Glomerular visceral epithelial cell (primary cell): ENCODE measurements around the gene ANKRD40CL.
"Not testable (repeated sequence)": the region's sequence is repeated elsewhere in the genome, so short reads cannot be mapped to it uniquely, and the experiment has no call there.

Experiments
- DNase-seq: peaks from one replicate; pipeline ENCODE4 v3.0.0-alpha.2; 2016; ENCODE audit errors: extremely low spot score

ANKRD40CL gene

GRCh38 chr17:50762177-50762576, 5.1 kb downstream of the ANKRD40CL start:
- DNase-seq = no peak

- no peak for DNase-seq
Observed at GRCh38 chr17:50758989-50759544, 8.3 kb downstream of the ANKRD40CL start.

GRCh38 chr17:50758524-50758923, 8.8 kb downstream of the ANKRD40CL start:
- no peak for DNase-seq

GRCh38 chr17:50754521-50754920, 12.8 kb downstream of the ANKRD40CL start:
- no peak for DNase-seq

- no peak for DNase-seq
Observed at GRCh38 chr17:50749245-50749644, 18.1 kb downstream of the ANKRD40CL start.

- DNase-seq = no peak
Observed at GRCh38 chr17:50745631-50746030, 21.7 kb downstream of the ANKRD40CL start.

- no peak for DNase-seq
Observed at GRCh38 chr17:50739098-50739497, 28.2 kb downstream of the ANKRD40CL start.

GRCh38 chr17:50737118-50737698, 30.1 kb downstream of the ANKRD40CL start:
- no peak for DNase-seq

- no peak for DNase-seq
Observed at GRCh38 chr17:50735287-50735686, 32.0 kb downstream of the ANKRD40CL start.

- DNase-seq = no peak
Observed at GRCh38 chr17:50731575-50732460, 35.5 kb downstream of the ANKRD40CL start.

GRCh38 chr17:50728881-50729765, 38.2 kb downstream of the ANKRD40CL start:
- no peak for DNase-seq

GRCh38 chr17:50728112-50728429, 39.2 kb downstream of the ANKRD40CL start:
- DNase-seq = no peak

- no peak for DNase-seq
Observed at GRCh38 chr17:50725769-50726655, 41.3 kb downstream of the ANKRD40CL start.

- DNase-seq = not testable (repeated sequence)
Observed at GRCh38 chr17:50724622-50725021, 42.7 kb downstream of the ANKRD40CL start.

GRCh38 chr17:50722746-50723145, 44.6 kb downstream of the ANKRD40CL start:
- DNase-seq = no peak

- DNase-seq = no peak
Observed at GRCh38 chr17:50721194-50722010, 45.9 kb downstream of the ANKRD40CL start.

- DNase-seq = no peak
Observed at GRCh38 chr17:50719924-50720794, 47.2 kb downstream of the ANKRD40CL start.

- peak; percentile 94 for DNase-seq
Observed at GRCh38 chr17:50719144-50719923, 48.0 kb downstream of the ANKRD40CL start, which contains the start of gene LUC7L3. LUC7L3 (plus strand) TSS chr17:50719603; CDS start chr17:50719733, 130 bp downstream.
